Measurements from ENCODE around the gene PIP4K2C.

DNA sequence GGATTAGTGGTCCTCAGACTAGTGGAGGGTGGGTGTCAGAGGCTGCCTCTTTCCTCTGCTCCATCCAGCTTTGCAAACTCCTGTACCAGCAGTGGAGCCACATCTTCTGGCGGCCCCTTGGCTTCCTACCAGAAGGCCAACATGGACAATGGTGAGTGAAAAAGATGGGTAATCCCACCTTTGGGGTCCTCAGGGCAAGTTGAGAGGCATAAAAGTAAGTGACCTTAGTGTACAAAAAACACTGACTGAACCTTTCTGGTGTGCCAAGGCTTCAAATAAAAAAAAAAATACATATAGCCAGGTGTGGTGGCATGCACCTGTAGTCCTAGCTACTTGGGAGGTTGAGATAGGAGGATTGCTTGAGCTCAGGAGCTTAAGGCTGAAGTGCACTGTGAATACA lies 9.2 kb upstream of the PIP4K2C start:
- TF ChIP-seq CTCF (IDR thresholded peaks at IDR 0.05) (no peak), EP300 (IDR thresholded peaks at IDR 0.05) (no peak), POLR2A (IDR thresholded peaks at IDR 0.05) (no peak)
